ENCODE results near the gene MYO15B.

DNA sequence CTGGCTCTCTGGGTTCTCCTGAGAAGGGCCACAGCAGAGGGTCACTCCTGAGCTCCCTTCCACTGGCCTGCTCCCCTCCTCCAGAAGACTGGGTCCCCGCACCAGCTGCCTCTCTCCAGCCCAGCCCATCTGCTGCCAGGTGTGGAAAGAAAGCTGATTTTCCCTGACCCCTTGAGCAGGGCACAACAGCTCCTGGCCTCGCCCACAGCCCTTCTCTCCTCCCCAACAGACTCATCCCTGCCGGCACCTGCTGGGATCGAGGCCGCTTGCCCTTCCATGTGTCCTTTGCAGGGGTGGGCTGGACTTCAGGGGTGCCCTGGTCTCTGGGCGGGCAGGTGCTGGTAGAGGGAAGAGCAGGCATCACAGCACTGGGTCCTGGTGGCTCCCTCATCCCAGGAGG, 40.8 kb downstream of the MYO15B start:
- TF ChIP-seq, protein P1, sequence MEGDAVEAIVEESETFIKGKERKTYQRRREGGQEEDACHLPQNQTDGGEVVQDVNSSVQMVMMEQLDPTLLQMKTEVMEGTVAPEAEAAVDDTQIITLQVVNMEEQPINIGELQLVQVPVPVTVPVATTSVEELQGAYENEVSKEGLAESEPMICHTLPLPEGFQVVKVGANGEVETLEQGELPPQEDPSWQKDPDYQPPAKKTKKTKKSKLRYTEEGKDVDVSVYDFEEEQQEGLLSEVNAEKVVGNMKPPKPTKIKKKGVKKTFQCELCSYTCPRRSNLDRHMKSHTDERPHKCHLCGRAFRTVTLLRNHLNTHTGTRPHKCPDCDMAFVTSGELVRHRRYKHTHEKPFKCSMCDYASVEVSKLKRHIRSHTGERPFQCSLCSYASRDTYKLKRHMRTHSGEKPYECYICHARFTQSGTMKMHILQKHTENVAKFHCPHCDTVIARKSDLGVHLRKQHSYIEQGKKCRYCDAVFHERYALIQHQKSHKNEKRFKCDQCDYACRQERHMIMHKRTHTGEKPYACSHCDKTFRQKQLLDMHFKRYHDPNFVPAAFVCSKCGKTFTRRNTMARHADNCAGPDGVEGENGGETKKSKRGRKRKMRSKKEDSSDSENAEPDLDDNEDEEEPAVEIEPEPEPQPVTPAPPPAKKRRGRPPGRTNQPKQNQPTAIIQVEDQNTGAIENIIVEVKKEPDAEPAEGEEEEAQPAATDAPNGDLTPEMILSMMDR (IDR thresholded peaks at IDR 0.05) = no peak
- TF ChIP-seq POLR2A (IDR thresholded peaks at IDR 0.05) = no peak

Data from uterus (tissue), 2 donors.